ENCODE measurements around the gene TRPM2.
"Not testable (repeated sequence)": the region's sequence is repeated elsewhere in the genome, so short reads cannot be mapped to it uniquely, and the experiment has no call there.

TRPM2 gene

DNA sequence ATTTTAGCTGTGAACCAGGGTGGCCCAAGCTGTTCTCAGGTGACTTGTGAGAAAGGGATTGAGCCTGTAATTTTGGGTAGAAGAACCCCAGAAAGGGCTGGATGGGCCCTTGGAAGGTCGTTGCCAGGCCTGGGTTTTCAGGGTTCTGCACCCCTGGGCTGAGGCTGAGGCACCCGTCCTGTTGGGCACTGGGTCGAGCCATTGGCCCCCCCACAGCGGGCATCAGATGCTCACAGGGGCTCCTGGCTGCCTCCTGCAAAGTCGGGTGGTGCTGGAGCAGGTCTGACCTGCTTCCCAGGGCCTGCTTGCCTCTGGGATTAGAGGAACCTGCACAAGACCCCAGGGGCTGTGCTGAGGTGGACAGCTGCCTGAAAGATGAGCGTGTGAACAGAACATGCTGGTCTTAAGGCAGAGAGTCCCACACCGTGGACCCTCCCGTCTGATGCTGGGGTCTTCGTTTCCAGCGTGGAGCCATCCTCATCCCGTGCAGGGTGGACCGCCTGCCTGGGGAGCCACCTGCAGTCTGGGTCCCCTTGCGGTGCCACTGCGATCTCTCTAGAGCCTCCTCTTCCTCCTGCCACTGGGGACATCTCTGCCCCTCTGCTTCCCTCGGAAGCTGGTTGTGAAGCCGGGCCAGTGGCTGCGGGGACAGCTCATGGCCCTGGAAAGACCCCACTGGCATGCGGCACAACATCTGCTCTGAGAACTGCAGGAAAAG lies 1.7 kb upstream of the TRPM2 start:
- H3K27ac ChIP-seq, result peak overlapping the region in 2 of 21 experiments; percentile 66 to 67
- no peak overlapping the region for H3K4me3 ChIP-seq

- no peak overlapping the region for H3K4me3 ChIP-seq
- peak overlapping the region in 11 of 21 experiments; percentile 7 to 83 (median 43) for H3K27ac ChIP-seq
Measured at GRCh38 chr21:44352253-44352860, 1.1 kb upstream of the TRPM2 start.

DNA sequence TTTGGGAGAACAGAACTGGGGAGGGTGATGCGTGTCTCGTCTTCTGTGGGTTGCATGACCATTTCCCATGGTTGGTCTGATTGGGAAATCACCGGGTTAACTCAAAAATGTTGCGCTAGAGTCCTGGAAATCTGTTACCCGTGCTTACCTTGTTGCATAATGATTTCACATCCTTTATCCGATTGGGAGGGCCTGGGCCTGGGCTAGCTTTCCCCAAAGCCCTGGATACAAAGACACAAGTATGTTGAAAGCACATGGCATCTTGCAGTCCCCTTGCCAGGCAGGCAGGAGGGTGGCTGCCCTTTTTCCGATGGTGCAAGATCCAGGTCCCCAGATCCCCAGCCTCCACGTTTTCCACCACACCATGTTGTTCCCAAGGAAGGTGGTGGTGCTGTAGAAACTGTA lies 582 bp downstream of the TRPM2 start:
- peak overlapping the region in 11 of 21 experiments; percentile 11 to 83 (median 64) for H3K27ac ChIP-seq
- peak overlapping the region in 6 of 7 experiments; percentile 9 to 22 (median 12) for H3K4me3 ChIP-seq

DNA sequence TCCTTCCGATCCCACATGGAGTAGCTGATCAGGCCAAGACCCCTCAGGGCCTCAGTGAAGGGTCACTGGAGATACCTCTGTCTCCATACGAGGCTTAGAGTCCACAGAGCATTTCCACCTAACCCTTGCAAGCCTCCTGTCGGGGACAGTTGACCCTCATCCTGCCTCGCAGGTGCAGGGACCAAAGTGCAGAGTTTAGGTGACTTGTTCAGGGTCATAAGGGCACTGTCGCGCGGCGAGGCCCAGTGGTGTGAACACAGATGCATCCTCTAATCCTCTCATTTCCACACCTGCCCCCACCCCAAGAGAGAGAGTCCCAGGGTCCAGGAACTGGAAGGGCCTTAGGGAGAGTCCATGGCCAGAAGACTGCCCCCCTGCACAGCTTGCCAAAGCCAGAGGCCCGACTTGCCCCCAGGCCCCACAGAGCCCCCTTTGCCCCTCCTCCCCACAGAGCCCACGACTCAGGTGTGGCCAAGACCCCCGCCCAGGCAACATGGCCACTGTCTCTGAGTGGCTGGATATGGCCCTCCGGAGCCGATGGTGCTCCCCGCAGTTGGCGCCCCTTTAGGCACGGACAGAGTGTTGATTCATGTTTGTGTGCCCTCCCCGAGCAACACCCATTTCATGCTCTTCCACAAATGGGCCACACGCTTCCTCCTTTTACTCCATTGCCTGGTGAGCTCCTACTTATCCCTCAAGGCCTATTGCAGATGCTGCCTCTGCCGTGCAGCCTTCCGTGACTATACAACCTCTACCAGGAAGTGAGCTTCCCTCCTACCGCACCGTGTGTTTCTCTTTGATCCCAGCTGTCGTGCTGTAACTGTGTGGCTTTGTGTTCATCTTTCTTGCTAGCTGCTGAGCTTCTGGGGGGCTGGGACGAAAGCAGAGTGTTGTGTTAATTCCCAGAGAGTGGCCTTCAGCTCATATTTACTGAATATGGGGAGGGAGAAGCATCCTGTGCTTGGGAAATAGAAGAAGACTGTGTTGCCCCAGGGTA lies 1.7 kb downstream of the TRPM2 start:
- Histone ChIP-seq H3K4me3 (no peak overlapping the region), H3K27ac (peak overlapping the region in 5 of 21 experiments; percentile 7 to 79 (median 56))

DNA sequence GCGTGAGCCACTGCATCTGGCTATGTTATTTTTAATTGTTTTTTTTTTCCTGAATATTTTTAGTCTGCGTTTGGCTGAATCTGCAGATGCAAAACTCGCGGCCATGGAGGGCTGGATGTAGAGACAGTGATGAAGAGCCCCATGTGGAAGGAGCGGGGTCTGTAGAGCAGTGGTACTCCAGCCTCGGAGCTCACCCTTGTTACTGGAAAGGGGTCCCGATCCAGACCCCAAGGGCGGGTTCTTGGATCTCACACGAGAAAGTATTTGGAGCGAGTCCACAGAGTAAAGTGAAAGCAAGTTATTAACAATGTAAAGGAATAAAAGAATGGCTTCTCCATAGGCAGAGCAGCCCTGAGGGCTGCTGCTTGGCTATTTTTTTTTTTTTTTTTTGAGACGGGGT lies 2.7 kb downstream of the TRPM2 start:
- H3K4me3 ChIP-seq, result no peak overlapping the region
- no peak overlapping the region for H3K27ac ChIP-seq

GRCh38 chr21:44356636-44357035 lies 3.2 kb downstream of the TRPM2 start:
- H3K27ac ChIP-seq, result no peak overlapping the region
- no peak overlapping the region for H3K4me3 ChIP-seq

- Histone ChIP-seq H3K4me3 (no peak overlapping the region), H3K27ac (no peak overlapping the region)
Measured at GRCh38 chr21:44357064-44357837, 3.8 kb downstream of the TRPM2 start.

DNA sequence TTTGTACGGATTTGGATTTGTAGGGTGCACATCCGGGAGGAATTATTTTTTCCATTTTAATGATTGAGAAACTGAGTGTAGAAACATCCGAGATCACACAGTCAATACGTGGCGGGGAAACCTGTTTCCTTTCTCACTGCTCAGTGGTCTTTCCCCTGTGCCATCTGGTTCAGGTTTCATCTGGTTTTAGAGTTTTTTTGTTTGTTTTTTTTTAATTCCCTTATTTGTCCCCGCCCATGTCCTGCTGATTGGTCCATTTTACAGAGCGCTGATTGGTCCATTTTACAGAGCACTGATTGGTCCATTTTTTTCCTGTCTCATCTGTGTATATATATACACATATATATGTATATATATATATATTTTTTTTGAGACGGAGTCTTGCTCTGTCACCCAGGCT lies 6.0 kb downstream of the TRPM2 start:
- Histone ChIP-seq H3K4me3 (no peak overlapping the region), H3K27ac (no peak overlapping the region)

GRCh38 chr21:44360159-44360558 lies 6.7 kb downstream of the TRPM2 start:
- no peak overlapping the region for H3K4me3 ChIP-seq
- no peak overlapping the region for H3K27ac ChIP-seq

- H3K27ac ChIP-seq, H3K4me3 ChIP-seq: not testable (repeated sequence)
Measured at GRCh38 chr21:44361903-44362302, 8.5 kb downstream of the TRPM2 start.

GRCh38 chr21:44363278-44363677 lies 9.9 kb downstream of the TRPM2 start:
- Histone ChIP-seq H3K27ac (no peak overlapping the region), H3K4me3 (no peak overlapping the region)

- Histone ChIP-seq H3K27ac (no peak overlapping the region), H3K4me3 (no peak overlapping the region)
Measured at GRCh38 chr21:44364151-44365053, 11.0 kb downstream of the TRPM2 start.

DNA sequence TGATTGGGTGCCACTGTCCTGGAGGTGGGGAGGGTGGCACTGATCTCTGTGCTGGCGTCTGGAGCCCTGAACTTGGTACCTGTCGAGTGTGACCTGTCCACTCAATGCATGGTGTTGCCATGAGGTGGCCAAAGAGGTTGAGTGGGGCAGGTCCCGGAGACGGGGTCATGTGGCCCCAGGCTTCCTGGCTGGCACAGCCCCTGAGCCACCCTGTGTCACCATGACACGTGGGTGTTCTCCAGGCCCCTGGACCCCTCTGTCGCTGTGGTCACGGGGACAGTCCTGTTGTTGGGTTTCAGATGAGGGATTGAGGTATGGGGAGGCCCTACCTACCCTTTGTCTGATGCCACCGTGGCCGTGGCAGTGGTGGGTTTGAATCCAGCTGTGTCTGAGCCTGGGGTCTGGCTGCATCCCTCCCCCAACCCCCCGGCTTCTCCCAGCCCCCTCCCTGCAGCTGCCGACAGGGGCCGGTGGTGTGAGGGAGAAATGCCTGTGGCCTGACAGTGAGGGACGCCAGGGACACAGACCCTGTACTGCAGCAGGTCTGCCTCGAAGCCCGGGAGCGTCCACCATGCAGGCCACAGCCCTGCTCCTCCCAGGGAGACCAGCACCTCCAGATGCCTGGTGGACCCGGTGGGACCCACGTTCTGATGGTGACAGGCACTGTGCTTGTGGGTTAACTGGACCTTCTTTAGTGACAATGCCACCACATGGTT lies 12.0 kb downstream of the TRPM2 start:
- Histone ChIP-seq H3K27ac (no peak overlapping the region), H3K4me3 (no peak overlapping the region)

DNA sequence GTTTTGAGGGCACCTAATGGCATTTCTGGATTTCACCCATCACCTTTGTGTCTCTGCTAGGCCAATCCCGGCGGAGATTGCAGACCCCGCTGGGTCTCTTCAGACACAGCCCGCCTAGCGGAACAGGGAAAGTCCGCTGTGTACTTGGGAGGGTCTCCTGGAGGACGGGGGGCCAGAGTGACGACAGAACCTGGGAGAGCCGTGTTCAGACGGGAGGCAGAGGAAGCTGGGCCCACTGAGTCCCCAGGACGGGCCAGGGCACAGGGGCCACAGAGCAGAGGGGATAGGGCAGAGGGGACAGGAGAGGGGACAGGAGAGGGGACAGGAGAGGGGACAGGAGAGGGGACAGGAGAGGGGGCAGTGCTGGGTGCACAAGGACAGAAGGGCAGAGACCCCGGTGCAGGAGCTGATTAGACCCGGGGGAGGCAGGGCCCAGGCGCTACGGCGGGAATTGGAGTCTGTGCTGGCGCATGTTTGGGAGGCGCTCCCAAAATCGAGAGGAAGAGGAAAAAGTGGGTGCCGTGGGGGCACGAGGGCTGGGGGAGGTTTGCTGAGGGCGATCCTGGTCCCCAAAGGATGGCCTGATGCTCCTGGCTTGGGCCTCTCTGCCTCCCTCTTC lies 12.7 kb downstream of the TRPM2 start:
- Histone ChIP-seq H3K4me3 (no peak overlapping the region), H3K27ac (no peak overlapping the region)

GRCh38 chr21:44366586-44367211 lies 13.3 kb downstream of the TRPM2 start:
- H3K4me3 ChIP-seq, result no peak overlapping the region
- H3K27ac ChIP-seq, result no peak overlapping the region

DNA sequence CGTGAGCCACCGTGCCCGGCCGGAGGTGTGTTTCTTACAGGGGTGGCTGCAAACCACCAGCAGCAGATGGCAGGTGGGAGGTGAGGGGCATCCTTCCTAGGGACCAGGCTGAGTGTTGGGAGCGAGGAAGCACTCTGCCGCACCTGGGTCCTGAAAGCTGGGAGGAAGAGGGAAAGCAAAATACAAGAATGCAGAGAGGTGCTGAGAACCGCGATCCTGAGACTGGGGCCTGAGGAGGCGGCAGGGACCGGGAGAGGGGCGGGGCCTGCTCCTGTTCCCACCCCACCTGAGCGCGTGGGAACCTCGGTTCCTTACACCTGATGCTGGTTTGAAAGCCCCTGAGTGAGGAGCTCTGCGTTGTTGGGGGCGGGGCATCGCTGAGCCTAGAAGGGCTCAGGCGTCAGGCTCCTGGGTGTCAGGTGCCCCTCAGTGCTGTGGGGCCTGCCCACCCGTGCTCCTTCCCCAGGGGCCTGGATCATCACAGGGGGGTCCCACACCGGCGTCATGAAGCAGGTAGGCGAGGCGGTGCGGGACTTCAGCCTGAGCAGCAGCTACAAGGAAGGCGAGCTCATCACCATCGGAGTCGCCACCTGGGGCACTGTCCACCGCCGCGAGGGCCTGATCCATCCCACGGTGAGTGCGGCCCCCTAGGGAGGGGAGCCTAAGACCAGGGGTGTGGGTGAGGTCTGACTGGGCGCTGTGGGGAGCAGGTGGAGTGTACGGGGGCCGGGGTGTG lies 15.5 kb downstream of the TRPM2 start:
- no peak overlapping the region for H3K4me3 ChIP-seq
- H3K27ac ChIP-seq, result no peak overlapping the region
